ENCODE data around the gene ELL. TPM values are rescaled to one million over a fixed set of nuclear protein-coding genes. Genes with fewer than 3 reads are reported as not detected.

The ELL gene
- total and polyA plus RNA-seq, 2 donors (not counting 3 experiments of a cell fraction or from before 2014, with no cell fraction given), result 9.9 to 18.2 TPM

DNA sequence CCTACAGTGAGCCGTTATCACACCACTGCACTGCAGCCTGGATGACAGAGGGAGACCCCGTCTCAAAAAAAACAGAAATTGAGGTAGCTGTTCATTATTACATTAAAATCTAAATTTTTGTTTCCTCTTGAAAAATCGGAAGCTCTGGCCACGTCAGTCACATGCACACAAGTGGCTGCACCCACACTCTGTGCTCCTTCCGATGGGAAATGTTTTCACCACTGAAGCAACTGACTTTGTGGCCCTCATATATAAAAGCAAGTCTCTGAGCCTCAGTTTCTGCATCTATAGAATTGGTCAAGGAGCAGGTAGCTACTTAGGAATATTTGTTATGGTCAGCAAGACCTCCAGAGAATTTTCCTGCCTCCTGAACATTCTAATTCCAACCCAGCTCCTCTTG lies 128.9 kb downstream of the ELL start:
- intact Hi-C loops (cut with micrococcal nuclease) (no loop called here), dilution Hi-C loops (cut with MboI; ENCODE audit: extremely low pct_ligation_motif_present, low sequenced_read_pairs) (no loop called here)
- peaks cover 8% of the 10 kb centered on the region for H3K79me2 ChIP-seq (ENCODE audit: control insufficient read depth, insufficient read depth, low read length)
- H3K4me1 ChIP-seq (ENCODE audit: control insufficient read depth, extremely low read depth, insufficient read depth, low read length), result peaks cover 6% of the 10 kb centered on the region
- H3K36me3 ChIP-seq (ENCODE audit: control insufficient read depth in 2 of 2, extremely low read depth in 1 of 2, insufficient read depth in 2 of 2, low read length in 2 of 2), result peaks cover 0 to 9% of the 10 kb centered on the region in 2 experiments
- ChIA-PET POLR2A (interaction anchor here (1.0 kb wide), 1 partner anchor 112 kb away, joined by 4 read pairs; the partner anchor contains the start of gene JUND), CTCF (interaction anchor here (0.5 to 9.4 kb wide), 9 partner anchors 9 to 113 kb away, joined by 3 to 115 read pairs (median 5); no protein-coding TSS in a partner anchor)
- no peaks in the 10 kb centered on the region for H3K9me3 ChIP-seq (replicated peaks; ENCODE audit: control insufficient read depth, insufficient read depth, low read length)
- no peak overlapping the region for H3K4me2 ChIP-seq (ENCODE audit: insufficient read depth, low read length)
- no peaks in the 10 kb centered on the region for H3K27me3 ChIP-seq (ENCODE audit: control insufficient read depth in 2 of 2, insufficient read depth in 2 of 2, low read length in 2 of 2)
- no peaks in the 10 kb centered on the region for H3K9me1 ChIP-seq (replicated peaks; ENCODE audit: control insufficient read depth, extremely low read depth, insufficient read depth, low read length)
- no peak overlapping the region for H3K4me3 ChIP-seq (replicated peaks in 1 of 3; ENCODE audit: insufficient read depth in 1 of 3, low read depth in 1 of 3, low read length in 3 of 3)
- no peak overlapping the region for H3K27ac ChIP-seq (ENCODE audit: insufficient read depth, low read depth, low read length)
- no peak overlapping the region for H3K9ac ChIP-seq (replicated peaks; ENCODE audit: extremely low read depth, insufficient read depth, low read length)
- H4K20me1 ChIP-seq (replicated peaks; ENCODE audit: control insufficient read depth, extremely low read depth, insufficient read depth, low read length), result no peaks in the 10 kb centered on the region
- no peak overlapping the region for H2AFZ ChIP-seq (ENCODE audit: low read depth, low read length)
- FAIRE-seq (no peak), DNase-seq (ENCODE audit: low read depth, low spot score) (no peak)
- TF ChIP-seq GATA2 (IDR thresholded peaks at IDR 0.05; ENCODE audit: insufficient read depth, insufficient read length, low read depth, low read length), result no peak
- no peak for TF ChIP-seq POLR2AphosphoS5 (IDR thresholded peaks at IDR 0.05; ENCODE audit: insufficient read depth, low read depth, low read length)
- TF ChIP-seq POLR2A (IDR thresholded peaks at IDR 0.05; ENCODE audit: low read depth, low read length), result no peak
- TF ChIP-seq, protein P1, sequence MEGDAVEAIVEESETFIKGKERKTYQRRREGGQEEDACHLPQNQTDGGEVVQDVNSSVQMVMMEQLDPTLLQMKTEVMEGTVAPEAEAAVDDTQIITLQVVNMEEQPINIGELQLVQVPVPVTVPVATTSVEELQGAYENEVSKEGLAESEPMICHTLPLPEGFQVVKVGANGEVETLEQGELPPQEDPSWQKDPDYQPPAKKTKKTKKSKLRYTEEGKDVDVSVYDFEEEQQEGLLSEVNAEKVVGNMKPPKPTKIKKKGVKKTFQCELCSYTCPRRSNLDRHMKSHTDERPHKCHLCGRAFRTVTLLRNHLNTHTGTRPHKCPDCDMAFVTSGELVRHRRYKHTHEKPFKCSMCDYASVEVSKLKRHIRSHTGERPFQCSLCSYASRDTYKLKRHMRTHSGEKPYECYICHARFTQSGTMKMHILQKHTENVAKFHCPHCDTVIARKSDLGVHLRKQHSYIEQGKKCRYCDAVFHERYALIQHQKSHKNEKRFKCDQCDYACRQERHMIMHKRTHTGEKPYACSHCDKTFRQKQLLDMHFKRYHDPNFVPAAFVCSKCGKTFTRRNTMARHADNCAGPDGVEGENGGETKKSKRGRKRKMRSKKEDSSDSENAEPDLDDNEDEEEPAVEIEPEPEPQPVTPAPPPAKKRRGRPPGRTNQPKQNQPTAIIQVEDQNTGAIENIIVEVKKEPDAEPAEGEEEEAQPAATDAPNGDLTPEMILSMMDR (IDR thresholded peaks at IDR 0.05; ENCODE audit: extremely low read depth in 1 of 2, insufficient read depth in 1 of 2, low read depth in 1 of 2, low read length in 2 of 2), result no peak
- TF ChIP-seq FOS (IDR thresholded peaks at IDR 0.05; ENCODE audit: borderline replicate concordance, insufficient read depth, low read length), result no peak
- no peak for TF ChIP-seq MYC (IDR thresholded peaks at IDR 0.05; ENCODE audit: low read depth, low read length)
- TF ChIP-seq, protein P2, sequence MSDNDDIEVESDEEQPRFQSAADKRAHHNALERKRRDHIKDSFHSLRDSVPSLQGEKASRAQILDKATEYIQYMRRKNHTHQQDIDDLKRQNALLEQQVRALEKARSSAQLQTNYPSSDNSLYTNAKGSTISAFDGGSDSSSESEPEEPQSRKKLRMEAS (IDR thresholded peaks at IDR 0.05; ENCODE audit: insufficient read depth, insufficient read length), result no peak
- TF ChIP-seq EZH2 (IDR thresholded peaks at IDR 0.05; ENCODE audit: borderline replicate concordance, low read depth, low read length, severe bottlenecking), result no peak
- BruUV-seq (replicated peaks), result no TSS peak

Other genes starting within 250 kb of the ELL start
- 2.2 and 3.0 TPM in 2 replicates for gene IQCN, start 247.6 kb downstream of the ELL start, total RNA-seq
- 1.5 and 2.1 TPM in 2 replicates for gene IQCN, start 247.6 kb downstream of the ELL start, polyA plus RNA-seq
- 130 and 137 TPM in 2 replicates for gene JUND, start 240.4 kb downstream of the ELL start, total RNA-seq
- gene JUND, start 240.4 kb downstream of the ELL start, polyA plus RNA-seq, result 91.4 and 134 TPM in 2 replicates
- gene LSM4, start 199.0 kb downstream of the ELL start, total RNA-seq, result 103 and 118 TPM in 2 replicates
- gene LSM4, start 199.0 kb downstream of the ELL start, polyA plus RNA-seq, result 105 and 119 TPM in 2 replicates
- 27.2 and 30.5 TPM in 2 replicates for gene PGPEP1, start 181.5 kb downstream of the ELL start, total RNA-seq
- gene PGPEP1, start 181.5 kb downstream of the ELL start, polyA plus RNA-seq, result 9.9 and 13.2 TPM in 2 replicates
- gene GDF15, start 135.9 kb downstream of the ELL start, total RNA-seq, result 140 and 165 TPM in 2 replicates
- gene GDF15, start 135.9 kb downstream of the ELL start, polyA plus RNA-seq, result 206 and 343 TPM in 2 replicates
- not detected in 2 replicates for gene LRRC25, start 124.4 kb downstream of the ELL start, total RNA-seq
- gene LRRC25, start 124.4 kb downstream of the ELL start, polyA plus RNA-seq, result not detected in 2 replicates
- 140 and 151 TPM in 2 replicates for gene SSBP4, start 102.7 kb downstream of the ELL start, total RNA-seq
- gene SSBP4, start 102.7 kb downstream of the ELL start, polyA plus RNA-seq, result 89.6 and 116 TPM in 2 replicates
- 70.2 and 74.1 TPM in 2 replicates for gene ISYNA1, start 83.9 kb downstream of the ELL start, total RNA-seq
- 69.0 and 85.0 TPM in 2 replicates for gene ISYNA1, start 83.9 kb downstream of the ELL start, polyA plus RNA-seq
- gene FKBP8, start 21.5 kb upstream of the ELL start, total RNA-seq, result 150 and 164 TPM in 2 replicates
- gene FKBP8, start 21.5 kb upstream of the ELL start, polyA plus RNA-seq, result 173 and 204 TPM in 2 replicates
- gene KXD1, start 35.8 kb upstream of the ELL start, total RNA-seq, result 127 and 134 TPM in 2 replicates
- 186 and 236 TPM in 2 replicates for gene KXD1, start 35.8 kb upstream of the ELL start, polyA plus RNA-seq
- 1,218 and 1,221 TPM in 2 replicates for gene UBA52, start 49.8 kb upstream of the ELL start, total RNA-seq
- gene UBA52, start 49.8 kb upstream of the ELL start, polyA plus RNA-seq, result 3,506 and 3,571 TPM in 2 replicates
- 64.0 and 64.4 TPM in 2 replicates for gene REX1BD, start 66.7 kb upstream of the ELL start, total RNA-seq
- gene REX1BD, start 66.7 kb upstream of the ELL start, polyA plus RNA-seq, result 90.9 and 115 TPM in 2 replicates
- not detected in 2 replicates for gene CRLF1, start 84.7 kb upstream of the ELL start, total RNA-seq
- gene CRLF1, start 84.7 kb upstream of the ELL start, polyA plus RNA-seq, result 0.18 and 0.37 TPM in 2 replicates
- gene TMEM59L, start 90.8 kb upstream of the ELL start, total RNA-seq, result 0.25 and 0.97 TPM in 2 replicates
- gene TMEM59L, start 90.8 kb upstream of the ELL start, polyA plus RNA-seq, result 0.43 and 0.60 TPM in 2 replicates
- gene KLHL26, start 115.0 kb upstream of the ELL start, total RNA-seq, result 6.2 and 6.7 TPM in 2 replicates
- 2.4 and 2.8 TPM in 2 replicates for gene KLHL26, start 115.0 kb upstream of the ELL start, polyA plus RNA-seq
- gene CRTC1, start 161.6 kb upstream of the ELL start, total RNA-seq, result 10.3 and 11.4 TPM in 2 replicates
- 4.2 and 5.8 TPM in 2 replicates for gene CRTC1, start 161.6 kb upstream of the ELL start, polyA plus RNA-seq